GM21576 (cell line): ENCODE measurements around the gene METRN.
"Not testable (repeated sequence)": the region's sequence is repeated elsewhere in the genome, so short reads cannot be mapped to it uniquely, and the experiment has no call there.

Experiments used
- ATAC-seq: cut with Tn5 transposase; IDR thresholded peaks from one replicate; pipeline ENCODE4 v1.9.1; 2021; ENCODE audit warnings: mild to moderate bottlenecking, moderate library complexity; ENCODE audit not compliant: unreplicated experiment

Gene METRN

GRCh38 chr16:708019-708418 lies 6.9 kb upstream of the METRN start:
- no peak for ATAC-seq

- no peak for ATAC-seq
These were observed 6.0 kb upstream of the METRN start for GRCh38 chr16:708959-709358.

- no peak for ATAC-seq
These were observed 5.1 kb upstream of the METRN start for GRCh38 chr16:709566-710499.

GRCh38 chr16:710500-711075 lies 4.3 kb upstream of the METRN start:
- no peak for ATAC-seq

- ATAC-seq: no peak
These were observed 3.8 kb upstream of the METRN start for GRCh38 chr16:711084-711483.

GRCh38 chr16:711548-712320 lies 3.2 kb upstream of the METRN start:
- no peak for ATAC-seq

- not testable (repeated sequence) for ATAC-seq
These were observed 2.1 kb upstream of the METRN start for GRCh38 chr16:712740-713250.

- no peak for ATAC-seq
These were observed 839 bp upstream of the METRN start for GRCh38 chr16:714079-714478.

GRCh38 chr16:715477-716199 lies 720 bp downstream of the METRN start:
- peak; percentile 12 for ATAC-seq

GRCh38 chr16:716200-716568 lies 1.3 kb downstream of the METRN start:
- ATAC-seq: no peak

- ATAC-seq: no peak
These were observed 1.9 kb downstream of the METRN start for GRCh38 chr16:716768-717325.

- ATAC-seq: no peak
These were observed 2.7 kb downstream of the METRN start for GRCh38 chr16:717450-718245.

- ATAC-seq: no peak
These were observed 3.5 kb downstream of the METRN start for GRCh38 chr16:718389-718788.

- no peak for ATAC-seq
These were observed 4.0 kb downstream of the METRN start for GRCh38 chr16:718922-719321.

- no peak for ATAC-seq
These were observed 5.0 kb downstream of the METRN start for GRCh38 chr16:719815-720446.

- ATAC-seq: peak; percentile 26
These were observed 5.6 kb downstream of the METRN start for GRCh38 chr16:720447-720989.

- peak; percentile 54 for ATAC-seq
These were observed 6.3 kb downstream of the METRN start, which contains the start of gene ANTKMT for GRCh38 chr16:720990-721764. ANTKMT (plus strand) TSS chr16:721146; CDS start chr16:721275, 129 bp downstream.
